Measurements from ENCODE around the gene PNPLA7.

DNA sequence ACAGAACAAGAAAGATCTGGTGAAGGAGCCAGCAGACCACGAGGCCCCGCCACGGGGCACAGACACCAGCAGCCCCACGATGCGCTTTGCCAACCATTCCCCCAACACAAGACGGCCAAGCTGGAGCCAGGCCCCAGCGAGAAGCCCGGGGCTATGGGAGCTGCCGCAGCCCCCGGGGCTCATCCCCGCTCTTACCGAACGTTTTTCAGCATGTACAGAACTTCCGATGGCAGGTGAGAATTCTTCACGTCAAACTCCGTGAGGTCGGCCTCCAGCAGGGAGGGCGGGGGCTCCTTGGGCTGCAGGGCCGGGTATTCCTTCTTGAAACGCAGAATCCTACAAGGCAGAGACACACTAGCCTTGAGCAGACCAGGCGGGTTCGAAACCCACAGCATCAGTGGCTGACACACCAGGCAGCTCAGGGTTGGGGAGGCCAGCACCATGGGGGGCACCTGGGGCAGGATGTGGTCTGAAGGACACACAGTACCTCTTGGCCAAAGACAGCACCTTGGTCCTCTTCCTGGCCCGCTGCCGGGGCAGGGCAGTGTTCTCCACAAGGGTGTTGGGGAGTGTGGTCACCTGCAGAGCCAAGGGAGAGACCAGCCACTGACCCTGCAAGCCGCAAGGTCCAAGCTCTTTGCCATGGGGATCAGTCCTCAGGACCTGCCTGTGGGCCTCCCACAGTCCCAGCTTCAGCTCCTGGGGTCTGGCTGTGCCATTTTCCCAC lies 6.8 kb downstream of the PNPLA7 start:
- TF ChIP-seq, protein P1, sequence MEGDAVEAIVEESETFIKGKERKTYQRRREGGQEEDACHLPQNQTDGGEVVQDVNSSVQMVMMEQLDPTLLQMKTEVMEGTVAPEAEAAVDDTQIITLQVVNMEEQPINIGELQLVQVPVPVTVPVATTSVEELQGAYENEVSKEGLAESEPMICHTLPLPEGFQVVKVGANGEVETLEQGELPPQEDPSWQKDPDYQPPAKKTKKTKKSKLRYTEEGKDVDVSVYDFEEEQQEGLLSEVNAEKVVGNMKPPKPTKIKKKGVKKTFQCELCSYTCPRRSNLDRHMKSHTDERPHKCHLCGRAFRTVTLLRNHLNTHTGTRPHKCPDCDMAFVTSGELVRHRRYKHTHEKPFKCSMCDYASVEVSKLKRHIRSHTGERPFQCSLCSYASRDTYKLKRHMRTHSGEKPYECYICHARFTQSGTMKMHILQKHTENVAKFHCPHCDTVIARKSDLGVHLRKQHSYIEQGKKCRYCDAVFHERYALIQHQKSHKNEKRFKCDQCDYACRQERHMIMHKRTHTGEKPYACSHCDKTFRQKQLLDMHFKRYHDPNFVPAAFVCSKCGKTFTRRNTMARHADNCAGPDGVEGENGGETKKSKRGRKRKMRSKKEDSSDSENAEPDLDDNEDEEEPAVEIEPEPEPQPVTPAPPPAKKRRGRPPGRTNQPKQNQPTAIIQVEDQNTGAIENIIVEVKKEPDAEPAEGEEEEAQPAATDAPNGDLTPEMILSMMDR (IDR thresholded peaks at IDR 0.05): no peak
- no peak for TF ChIP-seq EZH2 (IDR thresholded peaks at IDR 0.05; ENCODE audit: borderline replicate concordance, insufficient read depth, low read depth, low read length, poor library complexity, severe bottlenecking)

Measured in B cell (primary cell).